ENCODE data around the gene GAN.

GAN gene

GRCh38 chr16:81321039-81321438, 6.3 kb downstream of the GAN start:
- peaks cover 18% of the 10 kb centered on the region for H3K79me2 ChIP-seq (ENCODE audit: low read length)
- H3K4me2 ChIP-seq (ENCODE audit: low read depth, low read length): no peak overlapping the region
- H3K4me3 ChIP-seq (ENCODE audit: low read length): no peak overlapping the region
- H3K9ac ChIP-seq (ENCODE audit: low read length): no peak overlapping the region
- H3K4me1 ChIP-seq (ENCODE audit: low read length): no peaks in the 10 kb centered on the region
- no peak overlapping the region for H2AFZ ChIP-seq (ENCODE audit: low read length)
- TF ChIP-seq EZH2phosphoT487 (IDR thresholded peaks at IDR 0.05; ENCODE audit: low read length) (no peak), EZH2 (optimal IDR thresholded peaks at IDR 0.05; ENCODE audit: low read depth, low read length) (no peak), CTCF (IDR thresholded peaks at IDR 0.05; ENCODE audit: low read length) (no peak)
- H4K20me1 ChIP-seq (ENCODE audit: insufficient read depth, low read length): no peaks in the 10 kb centered on the region
- H3K9me2 ChIP-seq (replicated peaks; ENCODE audit: insufficient read depth, low read length): no peaks in the 10 kb centered on the region
- no peak for DNase-seq
- H3K36me3 ChIP-seq (replicated peaks; ENCODE audit: insufficient read depth, low read length): no peaks in the 10 kb centered on the region
- no peaks in the 10 kb centered on the region for H3F3A ChIP-seq (ENCODE audit: insufficient read depth, low read length)
- H3K9me3 ChIP-seq (replicated peaks; ENCODE audit: insufficient read depth, low read length): no peaks in the 10 kb centered on the region
- H3K27ac ChIP-seq (ENCODE audit: low read length): no peak overlapping the region
- H3K27me3 ChIP-seq (replicated peaks; ENCODE audit: insufficient read depth, low read length): no peaks in the 10 kb centered on the region

- Histone ChIP-seq H3K79me2 (ENCODE audit: low read length) (peaks cover 17% of the 10 kb centered on the region), H4K20me1 (ENCODE audit: insufficient read depth, low read length) (no peaks in the 10 kb centered on the region)
Measured at GRCh38 chr16:81321536-81321935, 6.8 kb downstream of the GAN start.

GRCh38 chr16:81324808-81325207, 10.0 kb downstream of the GAN start:
- H3K27ac ChIP-seq (ENCODE audit: low read length): no peak overlapping the region
- H3K4me1 ChIP-seq (ENCODE audit: low read length): no peaks in the 10 kb centered on the region
- no peak overlapping the region for H3K4me2 ChIP-seq (ENCODE audit: low read depth, low read length)
- H2AFZ ChIP-seq (ENCODE audit: low read length): no peak overlapping the region
- no peaks in the 10 kb centered on the region for H3K36me3 ChIP-seq (replicated peaks; ENCODE audit: insufficient read depth, low read length)
- TF ChIP-seq CTCF (IDR thresholded peaks at IDR 0.05; ENCODE audit: low read length) (no peak), EZH2 (optimal IDR thresholded peaks at IDR 0.05; ENCODE audit: low read depth, low read length) (no peak), EZH2phosphoT487 (IDR thresholded peaks at IDR 0.05; ENCODE audit: low read length) (no peak)
- no peaks in the 10 kb centered on the region for H3K9me3 ChIP-seq (replicated peaks; ENCODE audit: insufficient read depth, low read length)
- no peaks in the 10 kb centered on the region for H4K20me1 ChIP-seq (ENCODE audit: insufficient read depth, low read length)
- H3K9ac ChIP-seq (ENCODE audit: low read length): no peak overlapping the region
- no peak for DNase-seq
- H3K79me2 ChIP-seq (ENCODE audit: low read length): no peaks in the 10 kb centered on the region; the same call in 1 of the 2 replicates
- H3K27me3 ChIP-seq (replicated peaks; ENCODE audit: insufficient read depth, low read length): no peaks in the 10 kb centered on the region
- no peak overlapping the region for H3K4me3 ChIP-seq (ENCODE audit: low read length)
- H3F3A ChIP-seq (ENCODE audit: insufficient read depth, low read length): no peaks in the 10 kb centered on the region
- H3K9me2 ChIP-seq (replicated peaks; ENCODE audit: insufficient read depth, low read length): no peaks in the 10 kb centered on the region

More at GRCh38 chr16:81321536-81321935, 6.8 kb downstream of the GAN start:
- Histone ChIP-seq H3K9me3 (replicated peaks; ENCODE audit: insufficient read depth, low read length) (no peaks in the 10 kb centered on the region), H3K4me1 (ENCODE audit: low read length) (no peaks in the 10 kb centered on the region), H3K36me3 (replicated peaks; ENCODE audit: insufficient read depth, low read length) (no peaks in the 10 kb centered on the region), H3K27ac (ENCODE audit: low read length) (no peak overlapping the region), H3K27me3 (replicated peaks; ENCODE audit: insufficient read depth, low read length) (no peaks in the 10 kb centered on the region), H3F3A (ENCODE audit: insufficient read depth, low read length) (no peaks in the 10 kb centered on the region), H2AFZ (ENCODE audit: low read length) (no peak overlapping the region), H3K9me2 (replicated peaks; ENCODE audit: insufficient read depth, low read length) (no peaks in the 10 kb centered on the region), H3K9ac (ENCODE audit: low read length) (no peak overlapping the region), H3K4me3 (ENCODE audit: low read length) (no peak overlapping the region), H3K4me2 (ENCODE audit: low read depth, low read length) (no peak overlapping the region)
- TF ChIP-seq EZH2 (optimal IDR thresholded peaks at IDR 0.05; ENCODE audit: low read depth, low read length) (no peak), EZH2phosphoT487 (IDR thresholded peaks at IDR 0.05; ENCODE audit: low read length) (no peak), CTCF (IDR thresholded peaks at IDR 0.05; ENCODE audit: low read length) (no peak)
- DNase-seq: no peak

Measured in MM.1S (cell line).